ENCODE data around the gene CALCOCO2. TPM values are rescaled to one million over a fixed set of nuclear protein-coding genes. Genes with fewer than 3 reads are reported as not detected.

The CALCOCO2 gene
- total RNA-seq, 1 experiment from 2014 or later, result 113 TPM

GRCh38 chr17:48878920-48879898 is 48.4 kb downstream of the CALCOCO2 start:
- intact Hi-C loops (cut with micrococcal nuclease), result loop anchor here (1.0 to 2.0 kb wide), 6 partner anchors 65 to 208 kb away; no protein-coding TSS in a partner anchor
- no peaks in the 10 kb centered on the region for H3K9me3 Mint-ChIP-seq (ENCODE audit: unreplicated experiment)
- no peaks in the 10 kb centered on the region for H3K4me1 Mint-ChIP-seq (ENCODE audit: insufficient read depth, unreplicated experiment)
- TF ChIP-seq CTCF (IDR thresholded peaks at IDR 0.05; ENCODE audit: unreplicated experiment), result peak; percentile 83
- H3K27me3 Mint-ChIP-seq (ENCODE audit: insufficient read depth, unreplicated experiment), result no peaks in the 10 kb centered on the region
- ChIA-PET CTCF (interaction anchor here (0.5 to 5.8 kb wide), 66 partner anchors 8 to 831 kb away, joined by 3 to 89 read pairs (median 4); partner anchors contain the start of genes HOXB13, NFE2L1, PRAC1 and PRAC2), POLR2A (interaction anchor here (0.6 to 1.4 kb wide), 8 partner anchors 13 to 201 kb away, joined by 3 to 7 read pairs (median 4); partner anchors contain the start of genes ATP5MC1 and TTLL6)
- no peaks in the 10 kb centered on the region for H3K36me3 Mint-ChIP-seq (ENCODE audit: insufficient read depth, unreplicated experiment)
- no TSS peak for BruUV-seq (replicated peaks)
- H3K27ac Mint-ChIP-seq (ENCODE audit: low read depth, unreplicated experiment), result no peak overlapping the region
- peak; percentile 78 for DNase-seq (ENCODE audit: unreplicated experiment)
- no peak overlapping the region for H3K4me3 Mint-ChIP-seq (ENCODE audit: unreplicated experiment)

GRCh38 chr17:48882272-48882671 is 51.4 kb downstream of the CALCOCO2 start:
- no peaks in the 10 kb centered on the region for H3K36me3 Mint-ChIP-seq (ENCODE audit: insufficient read depth, unreplicated experiment)
- H3K9me3 Mint-ChIP-seq (ENCODE audit: unreplicated experiment), result no peaks in the 10 kb centered on the region
- no peak overlapping the region for H3K4me3 Mint-ChIP-seq (ENCODE audit: unreplicated experiment)
- intact Hi-C loops (cut with micrococcal nuclease), result no loop called here
- no peak for DNase-seq (ENCODE audit: unreplicated experiment)
- ChIA-PET POLR2A (interaction anchor here (1.6 kb wide), 1 partner anchor 80 kb away, joined by 4 read pairs; no protein-coding TSS in a partner anchor), CTCF (interaction anchor here (0.5 to 2.5 kb wide), 14 partner anchors 10 to 754 kb away, joined by 3 to 17 read pairs (median 3); no protein-coding TSS in a partner anchor)
- H3K27me3 Mint-ChIP-seq (ENCODE audit: insufficient read depth, unreplicated experiment), result no peaks in the 10 kb centered on the region
- H3K4me1 Mint-ChIP-seq (ENCODE audit: insufficient read depth, unreplicated experiment), result no peaks in the 10 kb centered on the region
- BruUV-seq (replicated peaks), result no TSS peak
- H3K27ac Mint-ChIP-seq (ENCODE audit: low read depth, unreplicated experiment), result no peak overlapping the region
- TF ChIP-seq CTCF (IDR thresholded peaks at IDR 0.05; ENCODE audit: unreplicated experiment), result no peak

GRCh38 chr17:48883171-48883570 is 52.3 kb downstream of the CALCOCO2 start:
- CTCF ChIA-PET, result interaction anchor here (0.5 to 5.4 kb wide), 19 partner anchors 14 to 339 kb away, joined by 3 to 27 read pairs (median 4); partner anchors contain the start of genes HOXB13 and PRAC2
- no peak overlapping the region for H3K27ac Mint-ChIP-seq (ENCODE audit: low read depth, unreplicated experiment)
- H3K4me3 Mint-ChIP-seq (ENCODE audit: unreplicated experiment), result no peak overlapping the region
- H3K4me1 Mint-ChIP-seq (ENCODE audit: insufficient read depth, unreplicated experiment), result no peaks in the 10 kb centered on the region
- H3K9me3 Mint-ChIP-seq (ENCODE audit: unreplicated experiment), result no peaks in the 10 kb centered on the region
- no TSS peak for BruUV-seq (replicated peaks)
- H3K36me3 Mint-ChIP-seq (ENCODE audit: insufficient read depth, unreplicated experiment), result no peaks in the 10 kb centered on the region
- DNase-seq (ENCODE audit: unreplicated experiment), result no peak
- intact Hi-C loops (cut with micrococcal nuclease), result no loop called here
- no peak for TF ChIP-seq CTCF (IDR thresholded peaks at IDR 0.05; ENCODE audit: unreplicated experiment)
- no peaks in the 10 kb centered on the region for H3K27me3 Mint-ChIP-seq (ENCODE audit: insufficient read depth, unreplicated experiment)
- POLR2A ChIA-PET, result interaction anchor here (1.6 kb wide), 1 partner anchor 81 kb away, joined by 4 read pairs; no protein-coding TSS in a partner anchor

- Mint-ChIP-seq H3K9me3 (ENCODE audit: unreplicated experiment) (no peaks in the 10 kb centered on the region), H3K27ac (ENCODE audit: low read depth, unreplicated experiment) (no peak overlapping the region), H3K4me1 (ENCODE audit: insufficient read depth, unreplicated experiment) (no peaks in the 10 kb centered on the region), H3K36me3 (ENCODE audit: insufficient read depth, unreplicated experiment) (peaks cover 17% of the 10 kb centered on the region), H3K27me3 (ENCODE audit: insufficient read depth, unreplicated experiment) (no peaks in the 10 kb centered on the region), H3K4me3 (ENCODE audit: unreplicated experiment) (no peak overlapping the region)
- BruUV-seq (replicated peaks), result no TSS peak
- TF ChIP-seq CTCF (IDR thresholded peaks at IDR 0.05; ENCODE audit: unreplicated experiment), result no peak
- POLR2A ChIA-PET, result interaction anchor here (4.1 kb wide), 1 partner anchor 25 kb away, joined by 38 read pairs; no protein-coding TSS in a partner anchor
- DNase-seq (ENCODE audit: unreplicated experiment), result no peak
- intact Hi-C loops (cut with micrococcal nuclease), result no loop called here
- CTCF ChIA-PET, result interaction anchor here (1.2 to 4.0 kb wide), 2 partner anchors 86 to 166 kb away, joined by 3 to 18 read pairs; partner anchors contain the start of gene PRAC2
Measured at GRCh38 chr17:48890086-48890485, 59.3 kb downstream of the CALCOCO2 start.
